HG03558 (cell line): ENCODE data around the gene LSM12.

Source experiments
- ATAC-seq: cut with Tn5 transposase; IDR thresholded peaks from one replicate; pipeline ENCODE4 v1.9.1; 2021; ENCODE audit warnings: moderate number of reproducible peaks; ENCODE audit not compliant: unreplicated experiment; ENCODE audit errors: extremely low read depth

LSM12 gene

GRCh38 chr17:43995150-43995471 is 71.4 kb downstream of the LSM12 start:
- ATAC-seq = no peak

GRCh38 chr17:43994272-43995149 is 72.0 kb downstream of the LSM12 start:
- ATAC-seq = no peak

- no peak for ATAC-seq
Observed at GRCh38 chr17:43992641-43993040, 73.8 kb downstream of the LSM12 start.

GRCh38 chr17:43988301-43988700 is 78.2 kb downstream of the LSM12 start:
- no peak for ATAC-seq

- no peak for ATAC-seq
Observed at GRCh38 chr17:43987131-43988021, 79.1 kb downstream of the LSM12 start.

- ATAC-seq = no peak
Observed at GRCh38 chr17:43986225-43986981, 80.1 kb downstream of the LSM12 start.

- no peak for ATAC-seq
Observed at GRCh38 chr17:43984521-43984920, 82.0 kb downstream of the LSM12 start.
